GM15510 (cell line): Measurements from ENCODE around the gene PTPN4.

Experiments used
- POLR2A ChIP-seq: IDR thresholded peaks from 3 replicates; pipeline ENCODE4 v1.6.1; 2011; ENCODE audit warnings: borderline replicate concordance; ENCODE audit not compliant: insufficient read length; ENCODE audit errors: extremely low read depth

Gene PTPN4

DNA sequence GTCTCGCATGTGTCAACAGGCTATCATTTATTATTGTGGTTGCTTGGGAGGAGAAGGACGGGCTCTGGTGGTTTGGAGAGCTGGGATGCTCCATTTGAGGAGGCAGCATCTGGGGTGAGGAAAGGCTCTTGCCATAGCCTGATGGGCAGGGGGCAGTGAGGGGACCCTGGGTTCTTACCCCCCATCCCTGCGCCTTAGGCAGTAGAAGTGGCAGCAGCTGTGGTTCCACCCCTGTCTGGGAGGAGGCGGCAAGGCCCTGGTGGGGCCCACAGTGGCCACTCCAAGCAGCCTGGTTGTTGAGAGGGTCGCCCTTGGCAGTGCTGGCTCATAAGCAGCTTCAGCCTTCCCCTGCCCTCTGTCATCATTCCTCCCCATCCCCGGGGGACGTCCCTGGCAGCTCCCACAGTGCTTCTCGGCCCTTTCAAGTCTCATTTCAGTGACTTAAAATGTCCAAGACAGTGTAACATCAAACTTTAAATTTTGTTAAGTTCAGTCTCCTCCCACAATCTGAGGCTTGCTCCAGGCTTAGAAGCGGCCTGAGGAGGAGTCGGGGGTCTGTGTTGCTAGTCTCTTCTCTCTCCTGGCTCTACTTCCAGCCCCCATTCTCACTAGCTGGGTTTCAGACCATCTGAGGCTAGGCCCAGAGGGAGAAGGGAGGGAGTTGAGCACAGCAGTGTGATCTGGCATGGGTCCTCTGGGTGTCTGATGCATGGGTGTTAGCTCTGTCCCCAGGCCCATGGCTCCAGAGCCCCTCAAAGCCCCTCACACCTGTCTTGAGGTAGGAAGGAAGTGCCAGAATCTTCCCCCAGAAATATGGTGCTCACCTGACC lies 34.9 kb upstream of the PTPN4 start:
- no peak for TF ChIP-seq POLR2A

DNA sequence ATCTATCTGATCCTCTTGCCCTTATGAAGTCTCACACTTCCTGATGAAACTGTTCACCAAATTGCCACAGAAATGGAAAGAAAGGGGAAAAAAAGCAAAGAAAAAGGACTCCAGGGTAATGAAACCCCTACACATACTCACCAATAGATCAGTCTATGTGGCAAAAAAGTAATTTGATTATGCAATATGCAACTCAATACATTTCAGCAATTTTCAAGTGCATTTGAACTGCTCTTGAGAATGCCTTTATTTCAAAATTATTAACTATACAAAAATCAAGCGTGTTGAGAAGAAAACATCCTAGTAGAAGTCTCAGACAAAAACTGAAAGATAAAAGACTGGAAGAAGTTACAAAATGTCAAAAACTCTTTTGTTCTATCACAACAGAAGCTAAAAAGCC lies 32.2 kb upstream of the PTPN4 start:
- TF ChIP-seq POLR2A, result no peak

DNA sequence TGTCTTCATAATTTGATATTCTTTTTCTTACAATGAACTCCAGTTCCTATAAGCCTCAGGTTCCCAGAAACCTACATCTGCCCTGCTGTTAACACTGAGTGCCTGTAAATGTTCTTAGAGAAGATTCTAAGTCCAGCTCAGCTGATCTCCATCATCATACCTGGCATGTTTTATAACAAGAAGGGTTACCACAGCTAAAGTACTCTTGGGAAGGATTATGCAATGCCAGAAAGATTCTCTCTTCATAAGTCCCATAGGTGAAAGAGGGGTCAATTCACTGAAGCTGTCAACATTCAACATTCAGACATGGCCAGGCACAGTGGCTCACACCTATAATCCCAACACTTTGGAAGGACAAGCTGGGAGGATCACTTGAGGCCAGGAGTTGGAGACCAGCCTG lies 31.3 kb upstream of the PTPN4 start:
- no peak for TF ChIP-seq POLR2A

GRCh38 chr2:119730671-119731177 lies 29.0 kb upstream of the PTPN4 start:
- no peak for TF ChIP-seq POLR2A

DNA sequence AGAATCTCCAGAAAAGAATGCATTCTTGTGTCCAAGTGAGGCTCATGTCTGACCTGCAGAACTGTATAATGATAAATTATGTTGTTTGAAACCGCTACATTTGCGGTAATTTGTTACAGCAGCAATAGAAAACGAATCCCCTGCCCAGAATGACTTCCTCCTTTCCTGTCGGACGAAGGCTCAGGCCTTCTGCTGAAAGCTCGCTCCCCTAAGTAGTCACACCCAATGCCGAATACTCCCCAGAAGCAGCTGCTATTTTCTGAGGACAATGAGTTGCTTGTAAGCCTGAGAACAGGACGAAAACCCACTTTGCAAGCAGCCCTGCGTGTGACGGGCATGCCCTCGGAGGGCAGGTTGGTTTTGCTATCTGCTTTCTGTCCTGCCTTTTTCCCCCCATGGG lies 27.7 kb upstream of the PTPN4 start:
- no peak for TF ChIP-seq POLR2A

DNA sequence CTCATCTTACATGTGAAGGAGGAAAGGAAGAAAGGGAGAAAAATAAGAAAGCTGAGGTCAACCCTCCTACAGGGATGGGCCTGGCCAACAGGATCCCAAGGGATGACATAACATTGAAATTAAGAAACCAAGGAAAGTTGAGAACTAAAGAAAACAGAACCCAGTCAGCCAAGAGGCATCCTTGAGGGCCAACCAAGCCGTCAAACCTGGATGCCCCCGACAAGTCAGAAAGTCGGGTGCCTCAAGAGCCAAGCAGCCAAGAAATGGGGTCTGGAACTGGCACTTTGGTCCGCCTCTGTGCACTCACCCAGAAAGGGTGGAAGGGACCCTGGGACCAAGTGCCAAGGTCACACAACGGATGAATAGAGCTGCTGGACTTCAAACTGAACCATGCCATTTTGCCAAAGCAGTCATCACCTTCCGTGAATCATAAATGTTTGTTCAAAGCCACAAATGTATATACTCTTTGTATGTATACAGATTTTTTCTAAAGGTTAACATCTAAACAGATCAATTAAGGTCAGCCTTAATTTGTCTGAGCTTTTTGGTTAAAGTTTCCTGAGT lies 27.0 kb upstream of the PTPN4 start:
- TF ChIP-seq POLR2A, result no peak

DNA sequence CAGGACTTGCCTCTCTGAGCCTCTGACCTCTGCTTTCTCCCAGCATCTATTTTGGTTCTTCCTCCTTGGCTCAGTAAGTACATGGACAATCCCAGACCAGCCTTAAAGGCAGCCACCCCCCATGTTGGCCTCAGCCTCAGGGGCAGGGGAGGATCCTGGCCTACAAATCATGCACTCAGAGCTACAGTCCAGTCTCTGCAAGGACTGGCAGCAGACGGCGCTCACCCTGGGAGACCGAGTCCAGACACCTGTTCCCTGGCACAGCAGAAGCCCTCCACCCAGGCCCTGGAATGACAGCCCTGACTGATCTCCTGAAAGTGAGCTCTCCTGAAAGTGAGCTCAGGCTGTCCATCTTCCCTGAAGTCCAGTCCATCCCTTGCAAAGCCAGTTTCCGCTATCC lies 25.7 kb upstream of the PTPN4 start:
- no peak for TF ChIP-seq POLR2A

- TF ChIP-seq POLR2A, result no peak
These were observed 24.2 kb upstream of the PTPN4 start for GRCh38 chr2:119735565-119735964.

GRCh38 chr2:119736021-119736420 lies 23.7 kb upstream of the PTPN4 start:
- no peak for TF ChIP-seq POLR2A

DNA sequence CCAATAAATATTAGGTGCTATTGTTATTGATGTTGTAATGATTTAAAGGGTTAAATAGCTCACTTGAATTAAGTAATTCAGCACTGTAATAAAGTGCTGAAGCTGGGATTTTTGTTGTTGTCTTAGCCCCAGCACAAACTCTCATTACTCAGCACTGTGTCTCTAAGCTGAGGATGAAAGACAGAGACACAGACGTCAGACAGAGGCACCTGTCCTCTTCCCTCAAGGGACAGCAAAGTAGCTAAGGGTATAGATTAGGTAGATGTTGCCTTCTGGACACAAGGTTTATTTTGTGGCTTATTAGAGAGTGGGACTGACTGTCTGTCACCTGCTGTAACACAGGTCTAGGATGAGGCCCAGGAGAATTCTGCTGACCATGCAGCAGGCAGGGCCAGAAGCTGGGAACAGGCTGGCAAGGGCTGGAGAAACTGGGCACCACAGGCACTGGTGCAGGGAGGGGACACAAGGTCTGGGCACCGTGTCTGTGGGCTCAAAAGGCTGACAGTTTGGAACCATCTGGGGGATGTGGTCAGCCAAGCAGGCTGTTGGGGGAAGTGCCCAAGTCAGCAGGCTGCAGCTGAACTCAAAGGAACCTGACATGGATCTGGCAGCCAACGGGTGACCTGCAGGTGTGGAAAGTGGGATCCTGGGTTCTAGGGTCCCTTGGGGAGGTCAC lies 20.0 kb upstream of the PTPN4 start:
- TF ChIP-seq POLR2A, result no peak

DNA sequence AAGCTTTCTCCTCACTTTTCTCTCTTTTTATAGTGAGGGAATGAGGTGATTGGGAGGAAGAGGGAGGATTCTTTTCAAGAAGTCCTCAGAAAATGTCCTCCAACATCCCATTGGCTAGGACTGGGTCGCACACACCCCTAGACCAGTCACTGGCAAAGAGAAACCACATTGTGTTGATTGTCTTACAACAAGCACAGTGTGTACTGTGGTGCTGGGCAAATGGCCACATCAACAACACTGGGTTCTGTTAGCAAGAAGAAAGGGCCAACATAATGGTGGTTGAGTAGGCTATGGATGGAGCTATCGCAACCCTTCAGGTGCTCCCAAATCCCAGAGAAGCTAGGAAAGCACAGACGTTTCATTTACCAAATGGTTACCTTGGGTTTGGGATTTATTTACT lies 18.7 kb upstream of the PTPN4 start:
- no peak for TF ChIP-seq POLR2A

DNA sequence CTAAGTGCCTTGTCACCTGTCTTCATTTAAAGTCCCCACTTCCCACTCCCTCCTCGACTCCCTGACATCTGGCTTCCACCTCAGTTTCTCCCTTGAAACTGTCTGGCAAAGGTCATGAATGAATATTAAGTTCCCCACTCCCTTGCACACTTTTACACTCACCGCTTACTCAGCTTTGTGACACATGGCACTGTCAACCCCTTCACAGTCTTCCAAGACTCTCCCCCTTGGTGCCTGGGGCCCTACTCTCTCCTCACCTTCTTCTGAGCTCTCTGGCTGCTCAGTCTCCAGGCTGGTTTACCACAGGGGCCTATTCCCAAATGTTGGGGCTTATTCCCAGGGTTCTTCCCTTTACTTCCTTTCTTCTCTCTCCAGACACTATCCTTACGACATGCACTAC lies 17.9 kb upstream of the PTPN4 start:
- TF ChIP-seq POLR2A, result no peak

- no peak for TF ChIP-seq POLR2A
These were observed 15.3 kb upstream of the PTPN4 start for GRCh38 chr2:119744335-119744939.

DNA sequence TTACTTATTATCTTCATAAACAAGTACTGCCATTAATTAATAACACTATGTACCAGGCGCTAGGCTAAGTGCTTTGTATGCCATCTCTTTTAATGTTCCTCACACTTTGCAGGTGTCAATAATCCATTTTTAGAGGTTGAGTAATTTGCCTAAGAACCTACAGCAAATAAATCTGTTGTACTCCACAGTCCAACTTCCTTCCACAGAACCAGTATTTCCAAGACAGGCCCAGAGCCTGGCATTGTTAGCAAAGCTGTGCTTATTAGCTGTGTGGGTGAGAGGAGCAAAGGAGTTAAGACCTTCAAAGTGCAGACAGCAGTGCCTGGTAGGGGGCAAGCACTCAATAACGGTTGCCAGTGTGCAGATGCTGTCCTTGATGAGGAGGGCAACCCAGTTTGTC lies 14.2 kb upstream of the PTPN4 start:
- no peak for TF ChIP-seq POLR2A
